PC-9 (cell line): ENCODE data around the gene EXOC4.

Experiments
- EZH2 ChIP-seq: fragments of 200-600 bp; sonication (generic); IDR thresholded peaks from 2 replicates; pipeline ENCODE4 v1.8.0; 2017; ENCODE audit warnings: antibody characterized with exemption, low read depth
- TF ChIP-seq, protein P1 (sequence below): fragments of 200-600 bp; sonication (generic); conservative IDR thresholded peaks from 2 replicates; pipeline ENCODE4 v1.6.1; 2017; ENCODE audit warnings: mixed run types, antibody characterized with exemption, mild to moderate bottlenecking, moderate library complexity

DNA sequence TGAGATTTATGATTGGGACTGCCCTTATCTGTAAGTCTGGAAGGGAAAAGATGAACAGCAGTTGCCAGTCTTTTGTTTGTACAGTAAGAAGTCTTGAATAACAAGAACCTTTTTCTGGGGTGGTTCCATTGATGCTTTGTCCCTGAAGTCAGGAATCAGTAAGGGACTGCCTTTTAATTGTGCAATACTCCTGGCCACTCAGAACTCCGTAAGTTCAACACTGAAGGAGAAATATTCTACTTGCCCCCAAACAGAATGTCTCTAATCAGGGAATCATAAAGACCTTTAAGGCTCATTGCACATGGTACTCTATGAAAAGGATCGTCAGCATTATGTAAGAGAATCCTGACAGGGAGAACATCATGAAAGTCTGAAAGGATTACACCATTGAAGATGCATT, 361.4 kb downstream of the EXOC4 start:
- TF ChIP-seq, protein P1, sequence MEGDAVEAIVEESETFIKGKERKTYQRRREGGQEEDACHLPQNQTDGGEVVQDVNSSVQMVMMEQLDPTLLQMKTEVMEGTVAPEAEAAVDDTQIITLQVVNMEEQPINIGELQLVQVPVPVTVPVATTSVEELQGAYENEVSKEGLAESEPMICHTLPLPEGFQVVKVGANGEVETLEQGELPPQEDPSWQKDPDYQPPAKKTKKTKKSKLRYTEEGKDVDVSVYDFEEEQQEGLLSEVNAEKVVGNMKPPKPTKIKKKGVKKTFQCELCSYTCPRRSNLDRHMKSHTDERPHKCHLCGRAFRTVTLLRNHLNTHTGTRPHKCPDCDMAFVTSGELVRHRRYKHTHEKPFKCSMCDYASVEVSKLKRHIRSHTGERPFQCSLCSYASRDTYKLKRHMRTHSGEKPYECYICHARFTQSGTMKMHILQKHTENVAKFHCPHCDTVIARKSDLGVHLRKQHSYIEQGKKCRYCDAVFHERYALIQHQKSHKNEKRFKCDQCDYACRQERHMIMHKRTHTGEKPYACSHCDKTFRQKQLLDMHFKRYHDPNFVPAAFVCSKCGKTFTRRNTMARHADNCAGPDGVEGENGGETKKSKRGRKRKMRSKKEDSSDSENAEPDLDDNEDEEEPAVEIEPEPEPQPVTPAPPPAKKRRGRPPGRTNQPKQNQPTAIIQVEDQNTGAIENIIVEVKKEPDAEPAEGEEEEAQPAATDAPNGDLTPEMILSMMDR, result no peak
- no peak for TF ChIP-seq EZH2
